Ramos (cell line): Measurements from ENCODE around the gene SPTLC3.
"Not testable (repeated sequence)": the region's sequence is repeated elsewhere in the genome, so short reads cannot be mapped to it uniquely, and the experiment has no call there.

Experiments
- in situ Hi-C: fragments of 300-500 bp; cut with MboI; formaldehyde crosslinking; loops from one replicate; pipeline ENCODE4 v1.14.3; 2022; ENCODE audit warnings: low sequenced_read_pairs; ENCODE audit not compliant: unreplicated experiment

SPTLC3 gene

DNA sequence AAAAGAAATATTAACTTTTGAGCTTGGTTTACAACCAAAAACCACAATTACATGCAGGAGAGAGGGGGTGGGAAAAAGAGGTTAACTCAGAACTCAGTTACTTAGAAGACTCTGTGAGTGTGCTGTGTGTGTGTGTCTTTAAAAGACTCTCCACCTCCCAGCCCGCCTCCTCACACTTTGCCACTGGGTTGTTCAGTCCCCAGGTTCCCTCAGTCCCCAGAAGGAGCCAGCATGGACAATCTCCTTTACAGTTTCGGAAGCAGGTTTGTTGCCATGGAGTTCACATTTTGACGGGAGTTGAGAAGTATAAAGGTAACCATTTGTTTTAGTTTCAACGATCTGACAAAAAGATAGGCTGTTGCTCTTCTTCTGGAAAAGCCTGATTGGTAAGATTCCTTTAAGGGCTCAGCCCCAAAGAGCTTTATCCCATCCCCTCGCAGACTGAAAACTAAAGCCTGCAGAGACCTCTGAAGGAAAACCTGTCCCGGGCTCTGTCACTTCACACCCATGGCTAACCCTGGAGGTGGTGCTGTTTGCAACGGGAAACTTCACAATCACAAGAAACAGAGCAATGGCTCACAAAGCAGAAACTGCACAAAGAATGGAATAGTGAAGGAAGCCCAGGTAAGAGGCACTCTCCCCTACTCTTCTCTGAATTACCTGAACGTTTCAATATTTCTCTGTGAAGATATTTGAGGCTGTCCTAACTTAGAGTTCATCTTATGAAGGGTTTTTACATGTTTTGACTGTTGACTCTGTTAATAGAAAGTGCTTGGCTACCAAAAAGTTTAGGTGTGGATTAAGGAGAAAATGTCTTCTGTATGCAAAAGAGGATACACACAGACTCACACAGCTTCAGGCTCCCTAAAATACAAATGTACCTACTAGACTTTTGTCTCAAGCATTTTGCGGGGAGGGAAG is at the start of gene SPTLC3:
Gene SPTLC3, plus strand, starts transcription at position 212 of the 921 bp plus-strand sequence. Its CDS starts 296 bp downstream, at position 508.
- in situ Hi-C loops: no loop called here

DNA sequence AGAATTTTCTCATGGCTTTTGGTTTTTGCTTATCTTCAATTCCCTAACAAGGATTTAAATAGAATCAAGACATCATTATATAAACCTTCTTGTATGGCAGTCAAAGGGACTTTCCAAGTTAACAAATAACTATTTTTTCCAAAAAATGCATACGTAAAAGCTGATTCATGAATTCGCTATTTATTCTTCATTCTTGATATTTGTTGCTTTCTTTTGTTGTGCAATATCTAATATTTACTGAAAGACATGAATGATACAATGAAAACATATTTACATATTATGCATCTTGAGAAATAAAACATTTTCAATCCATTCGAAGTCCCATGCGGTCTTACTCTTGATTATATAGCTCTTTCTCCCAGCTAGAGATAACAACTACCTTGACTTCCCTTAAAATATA is 47.0 kb upstream of the SPTLC3 start:
- in situ Hi-C loops: no loop called here

- in situ Hi-C loops: no loop called here
These were observed 45.9 kb upstream of the SPTLC3 start for GRCh38 chr20:12962895-12963294.

DNA sequence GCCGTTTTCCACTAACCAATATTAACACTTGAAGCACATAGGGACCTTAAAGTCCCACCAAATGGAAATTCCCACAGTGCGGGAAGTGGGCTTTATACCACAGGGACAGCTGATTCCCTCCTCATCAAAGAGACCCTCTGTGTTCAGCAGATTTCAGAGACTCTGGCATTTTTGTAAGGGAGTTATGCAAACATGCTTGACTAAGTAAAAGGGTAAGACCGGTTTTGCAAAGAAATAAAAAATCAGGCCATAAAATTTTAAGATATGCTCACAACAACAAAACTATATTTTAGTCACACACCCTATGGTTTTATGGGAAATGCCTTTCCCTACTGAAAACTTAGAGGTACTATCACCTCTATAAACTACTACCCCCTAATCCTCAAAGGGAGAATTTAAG is 45.4 kb upstream of the SPTLC3 start:
- in situ Hi-C loops: no loop called here

GRCh38 chr20:12965212-12965869 is 43.4 kb upstream of the SPTLC3 start:
- in situ Hi-C loops: no loop called here

DNA sequence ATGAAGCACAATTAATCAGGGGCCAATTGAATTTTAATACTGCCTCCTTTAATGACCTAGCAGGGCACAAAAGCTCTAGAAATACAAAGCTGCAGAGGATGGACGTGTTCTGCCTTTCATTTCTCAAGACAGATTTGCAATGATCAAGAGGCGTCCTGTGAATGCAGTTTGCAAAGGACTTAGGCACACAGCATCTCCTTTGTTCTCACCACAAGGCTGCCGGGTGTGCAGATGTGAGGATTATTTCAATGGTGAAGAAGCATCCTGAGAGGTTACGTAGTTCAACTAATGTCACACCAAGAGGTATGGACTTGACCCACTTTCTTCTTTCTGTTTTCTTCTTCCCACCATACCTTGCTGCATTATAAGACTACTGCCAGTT is 42.9 kb upstream of the SPTLC3 start:
- in situ Hi-C loops: no loop called here

DNA sequence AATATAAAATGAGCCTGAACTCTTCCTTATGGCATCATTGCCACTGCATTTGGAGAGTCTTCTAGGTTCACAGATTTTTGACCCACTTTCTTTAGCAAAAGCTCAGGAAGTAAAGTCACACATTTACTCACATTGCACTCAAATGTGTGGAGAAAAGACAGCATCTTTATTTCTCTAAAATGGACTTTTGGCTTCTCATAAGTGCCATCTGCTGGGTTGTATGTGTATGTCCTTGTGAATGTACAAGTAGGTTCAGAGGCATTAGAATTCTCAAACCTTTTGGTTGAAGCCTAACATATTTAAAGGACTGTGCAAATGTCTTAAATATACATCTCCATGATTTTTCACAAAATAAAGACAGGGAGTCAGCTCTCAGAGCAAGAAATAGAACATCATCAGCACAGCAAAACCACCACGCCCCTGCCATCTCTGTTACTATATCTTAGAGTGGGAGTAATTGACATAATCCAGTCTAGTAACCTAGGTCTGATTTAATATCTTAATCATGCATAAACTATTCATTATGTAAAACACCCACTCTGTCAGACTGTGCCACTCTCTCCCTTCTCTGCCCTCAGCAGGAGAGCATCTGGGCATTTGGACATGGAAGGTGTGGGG is 42.2 kb upstream of the SPTLC3 start:
- in situ Hi-C loops: no loop called here

DNA sequence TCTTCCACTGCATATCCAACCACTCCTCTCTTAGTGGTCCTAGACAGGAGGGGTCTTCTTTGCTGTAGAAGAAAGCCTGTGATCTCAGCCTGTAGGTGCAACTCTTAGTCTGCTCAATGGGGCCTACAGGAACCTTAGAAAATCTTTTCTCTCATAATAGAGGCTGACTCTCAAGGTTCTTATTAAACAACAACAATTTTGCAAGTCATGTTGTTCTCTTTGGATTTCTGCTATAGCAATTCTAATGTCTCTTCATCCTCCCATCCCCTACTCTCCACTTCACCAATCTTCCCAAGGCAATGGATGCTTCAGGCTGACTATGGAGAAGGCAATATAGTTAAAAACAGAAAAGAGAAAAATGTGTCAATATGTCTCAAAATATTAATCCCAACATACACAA is 40.8 kb upstream of the SPTLC3 start:
- in situ Hi-C loops: no loop called here

GRCh38 chr20:12968472-12968871 is 40.3 kb upstream of the SPTLC3 start:
- in situ Hi-C loops: no loop called here

DNA sequence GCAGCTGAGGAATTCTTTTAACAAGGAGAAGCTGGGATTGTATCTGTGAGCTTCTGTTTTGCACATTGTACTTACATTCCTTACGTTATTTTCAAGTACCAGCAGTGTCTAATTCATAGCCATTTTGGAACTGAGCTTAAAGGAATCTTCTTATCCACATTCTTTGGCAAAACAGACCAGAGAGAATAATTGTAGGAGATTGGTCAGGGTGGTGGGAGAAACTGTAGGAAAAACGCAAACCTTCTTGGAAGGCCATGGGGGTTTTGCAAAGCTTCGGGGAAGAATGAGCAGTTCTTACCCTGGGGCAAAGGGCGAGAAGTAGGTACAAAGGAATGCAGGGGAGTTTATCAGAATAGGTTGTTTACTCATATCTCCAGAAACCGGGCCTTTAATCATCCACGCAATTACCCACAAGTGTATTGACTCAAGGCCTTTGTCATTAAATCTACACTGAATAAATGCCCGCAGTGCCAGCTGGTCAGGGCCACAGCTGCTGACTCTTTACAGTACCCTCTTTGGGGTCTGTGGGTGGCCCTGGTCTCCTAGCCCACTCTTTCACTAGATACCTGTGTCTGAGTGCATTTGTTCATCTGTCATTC is 39.6 kb upstream of the SPTLC3 start:
- in situ Hi-C loops: no loop called here

DNA sequence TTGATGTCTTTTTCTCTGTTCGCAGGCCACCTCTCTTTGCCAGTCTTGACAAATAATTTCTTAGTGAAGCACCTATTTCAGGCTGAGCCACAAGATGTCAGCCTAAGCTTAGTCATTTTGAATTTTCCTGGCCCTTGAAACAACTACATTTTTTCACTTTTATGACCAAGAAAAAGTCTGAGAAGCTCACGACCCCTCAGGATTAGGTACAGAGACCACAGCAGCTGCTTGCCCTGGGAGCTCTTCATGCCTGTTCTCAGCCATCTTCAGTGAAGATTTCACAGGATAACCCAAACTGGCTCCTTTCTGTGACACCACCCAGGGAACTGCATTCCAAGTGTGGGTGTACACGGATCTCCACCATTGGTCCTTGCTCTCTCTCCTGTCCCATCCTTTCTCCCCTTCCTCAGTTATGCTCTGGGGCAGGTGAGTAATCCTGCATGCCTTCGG is 38.4 kb upstream of the SPTLC3 start:
- in situ Hi-C loops: no loop called here

DNA sequence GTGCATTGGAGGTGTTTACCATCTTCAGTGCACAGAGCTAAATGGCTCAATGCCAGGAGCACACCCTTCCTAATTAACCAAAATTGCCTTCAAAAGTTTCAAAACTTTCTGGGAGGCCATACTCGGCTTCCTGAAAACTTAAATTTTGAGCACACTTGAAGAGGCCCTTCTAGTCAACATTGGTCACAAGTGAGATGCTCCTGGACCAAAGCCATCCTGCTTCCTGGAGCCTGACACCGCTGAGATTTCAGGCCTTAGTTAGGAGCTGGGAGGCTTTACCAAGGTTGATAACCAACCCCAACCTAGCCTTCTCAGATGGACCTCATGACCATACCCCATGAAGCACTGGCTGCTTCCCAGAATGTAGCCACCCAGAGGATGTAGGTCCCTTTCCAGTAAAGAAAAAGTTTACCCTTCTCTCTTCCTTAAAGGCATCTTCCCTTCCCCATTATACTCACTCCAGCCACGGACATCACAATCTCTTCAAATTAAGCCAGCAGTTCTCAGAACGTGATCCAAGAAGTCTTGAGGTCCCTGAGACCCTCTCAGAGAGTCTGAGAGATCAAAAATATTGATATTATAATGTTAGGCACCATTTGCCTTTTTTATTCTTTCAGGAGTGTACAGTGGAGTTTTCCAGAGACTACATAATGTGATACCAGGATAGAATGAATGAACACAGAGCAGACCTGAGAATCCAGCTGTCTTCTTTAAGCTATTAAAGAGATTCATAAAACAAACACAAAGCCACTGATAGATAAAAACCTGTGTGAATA is 32.8 kb upstream of the SPTLC3 start:
- in situ Hi-C loops: no loop called here

- in situ Hi-C loops: no loop called here
These were observed 32.0 kb upstream of the SPTLC3 start for GRCh38 chr20:12976720-12977309.

DNA sequence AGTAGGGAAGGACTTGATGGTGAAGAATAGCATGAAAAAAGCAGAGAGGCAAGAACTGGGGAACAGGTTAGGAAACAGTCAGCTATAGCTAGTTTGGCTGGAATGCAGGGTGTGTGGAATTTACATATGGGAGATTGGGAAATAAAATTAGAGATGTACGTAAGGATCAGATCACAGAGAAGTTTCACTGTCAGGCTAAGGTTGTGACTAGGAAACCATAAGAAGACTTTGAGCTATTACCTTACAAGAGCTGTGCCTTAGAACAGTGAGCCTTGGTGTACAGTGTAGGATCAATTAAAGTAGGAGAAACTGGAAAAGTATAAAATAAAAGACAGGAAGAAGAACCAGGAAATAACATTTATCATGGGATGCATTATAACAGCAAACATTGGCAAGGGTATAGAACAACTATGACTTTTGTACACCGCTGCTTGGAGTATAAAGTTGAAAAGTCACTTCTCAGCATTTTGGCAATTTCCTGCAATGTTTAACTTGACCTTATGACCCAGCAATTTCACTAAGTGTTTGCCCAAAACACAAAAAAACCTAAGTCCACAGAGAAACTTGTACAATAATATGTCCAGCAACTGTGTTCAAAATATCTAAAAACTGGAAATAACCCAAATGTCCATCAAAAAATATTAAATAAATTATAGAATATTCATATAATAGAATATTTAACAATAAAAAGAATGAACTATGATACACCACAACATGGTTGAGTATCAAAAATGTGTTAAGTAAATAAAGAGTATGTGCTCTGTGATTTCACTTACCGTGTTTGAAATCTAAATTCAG is 31.2 kb upstream of the SPTLC3 start:
- in situ Hi-C loops: no loop called here

DNA sequence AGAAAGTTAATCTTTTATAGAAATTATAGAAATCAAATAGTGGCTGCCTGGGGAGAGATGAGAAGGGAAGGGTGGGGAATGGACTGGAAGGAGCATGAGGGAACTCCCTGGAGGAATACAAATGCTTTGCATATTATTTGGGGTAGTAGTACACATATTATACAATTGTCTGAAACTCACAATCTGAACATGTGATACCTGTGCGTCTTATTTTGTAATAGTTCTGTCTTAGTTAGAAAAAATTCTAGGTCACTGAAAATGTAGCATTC is 30.7 kb upstream of the SPTLC3 start:
- in situ Hi-C loops: no loop called here

DNA sequence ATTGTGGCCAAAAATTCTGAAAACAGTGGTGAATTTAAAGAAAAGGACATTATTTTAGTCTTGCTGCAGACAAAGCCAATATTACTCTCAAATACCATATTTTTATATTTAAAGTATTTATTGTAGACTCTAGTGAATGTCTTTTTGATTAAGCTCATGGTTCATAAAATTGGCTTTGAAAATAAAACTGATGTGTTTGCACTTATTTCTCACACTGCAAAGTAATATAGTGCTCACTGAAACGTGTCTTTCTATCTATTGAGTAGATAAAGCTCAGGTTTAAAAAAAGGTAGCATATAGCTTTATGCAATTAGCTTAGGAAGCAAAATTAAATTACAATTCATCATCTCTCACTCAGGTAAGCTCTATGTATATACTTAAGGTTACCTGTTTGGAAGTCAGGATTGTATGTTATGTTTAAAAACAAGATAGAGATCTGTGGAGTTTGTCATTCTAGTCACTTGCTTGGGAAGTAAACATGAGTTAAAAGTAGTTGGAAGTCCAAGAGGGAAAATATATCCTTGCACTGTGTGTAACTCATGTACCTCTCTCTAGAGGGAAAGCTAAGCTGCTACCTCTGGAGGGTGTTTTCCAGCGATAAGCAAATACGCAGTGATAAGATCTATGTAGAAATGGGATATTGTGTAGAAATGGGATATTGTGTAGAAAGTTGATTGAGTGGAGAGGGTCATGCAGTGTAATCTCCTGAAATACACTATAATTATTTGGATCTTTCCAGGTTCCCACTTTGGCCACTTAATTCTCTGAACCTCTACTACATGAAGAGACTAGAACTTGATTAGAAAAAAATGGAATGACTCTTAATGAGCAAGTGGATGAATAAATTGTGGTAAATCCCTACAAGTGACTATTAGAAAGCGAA is 29.9 kb upstream of the SPTLC3 start:
- in situ Hi-C loops: no loop called here

- in situ Hi-C loops: not testable (repeated sequence)
These were observed 29.1 kb upstream of the SPTLC3 start for GRCh38 chr20:12979713-12980112.

GRCh38 chr20:12982098-12982497 is 26.7 kb upstream of the SPTLC3 start:
- in situ Hi-C loops: no loop called here
